Measurements from ENCODE around the gene INTS15. TPM values are rescaled to one million over a fixed set of nuclear protein-coding genes. Genes with fewer than 3 reads are reported as not detected.
A peak's percentile ranks its signal among the peaks of the same experiment; 100 is the strongest.

INTS15 gene
- total RNA-seq, 4 donors from 2014 or later, result 21.3 to 34.5 (median 29.7) TPM

DNA sequence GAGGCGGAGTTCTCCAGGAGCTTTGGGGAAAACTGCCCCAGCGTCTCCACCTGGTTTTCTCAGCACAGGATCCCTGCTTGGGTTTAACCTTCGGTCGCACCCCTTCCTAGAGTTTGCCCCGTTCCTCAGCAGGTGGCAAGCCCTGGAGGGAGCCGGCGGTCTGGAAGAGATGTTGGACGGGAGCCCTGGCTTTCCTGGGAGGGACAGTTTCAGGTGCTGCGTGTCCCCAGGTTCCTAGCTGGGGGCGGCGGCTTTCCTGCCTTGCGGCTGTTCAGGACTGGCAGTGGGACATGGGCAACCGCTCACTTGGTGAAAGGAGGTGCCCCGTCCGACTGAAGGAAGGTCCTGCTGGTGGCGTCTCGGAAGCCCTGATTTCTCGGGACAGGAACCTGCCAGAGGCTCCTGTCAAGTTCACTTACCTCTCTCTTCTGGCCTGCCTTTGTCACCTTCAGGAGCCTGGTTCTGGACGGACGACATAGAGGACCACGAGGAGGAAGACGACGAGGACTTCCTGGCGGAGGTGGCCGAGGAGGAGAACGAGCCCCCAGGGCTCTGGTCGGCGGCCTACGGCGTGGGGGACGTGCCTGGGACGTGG, 62.1 kb downstream of the INTS15 start:
- intact Hi-C loops (cut with DNase I; ENCODE audit: low total_unique reads), result no loop called here
- no peak overlapping the region for H3K4me3 ChIP-seq (ENCODE audit: low read depth, poor library complexity, severe bottlenecking)
- 96 to 97% methylated on average over 30 to 32 of the region's 32 CpGs for WGBS, 2 donors
- no peak for TF ChIP-seq POLR2A (IDR thresholded peaks at IDR 0.05)
- TF ChIP-seq, protein P1, sequence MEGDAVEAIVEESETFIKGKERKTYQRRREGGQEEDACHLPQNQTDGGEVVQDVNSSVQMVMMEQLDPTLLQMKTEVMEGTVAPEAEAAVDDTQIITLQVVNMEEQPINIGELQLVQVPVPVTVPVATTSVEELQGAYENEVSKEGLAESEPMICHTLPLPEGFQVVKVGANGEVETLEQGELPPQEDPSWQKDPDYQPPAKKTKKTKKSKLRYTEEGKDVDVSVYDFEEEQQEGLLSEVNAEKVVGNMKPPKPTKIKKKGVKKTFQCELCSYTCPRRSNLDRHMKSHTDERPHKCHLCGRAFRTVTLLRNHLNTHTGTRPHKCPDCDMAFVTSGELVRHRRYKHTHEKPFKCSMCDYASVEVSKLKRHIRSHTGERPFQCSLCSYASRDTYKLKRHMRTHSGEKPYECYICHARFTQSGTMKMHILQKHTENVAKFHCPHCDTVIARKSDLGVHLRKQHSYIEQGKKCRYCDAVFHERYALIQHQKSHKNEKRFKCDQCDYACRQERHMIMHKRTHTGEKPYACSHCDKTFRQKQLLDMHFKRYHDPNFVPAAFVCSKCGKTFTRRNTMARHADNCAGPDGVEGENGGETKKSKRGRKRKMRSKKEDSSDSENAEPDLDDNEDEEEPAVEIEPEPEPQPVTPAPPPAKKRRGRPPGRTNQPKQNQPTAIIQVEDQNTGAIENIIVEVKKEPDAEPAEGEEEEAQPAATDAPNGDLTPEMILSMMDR (IDR thresholded peaks at IDR 0.05), result no peak
- peak in 1 of 2 donors; percentile 82 for DNase-seq (ENCODE audit: low spot score in 2 of 2)

DNA sequence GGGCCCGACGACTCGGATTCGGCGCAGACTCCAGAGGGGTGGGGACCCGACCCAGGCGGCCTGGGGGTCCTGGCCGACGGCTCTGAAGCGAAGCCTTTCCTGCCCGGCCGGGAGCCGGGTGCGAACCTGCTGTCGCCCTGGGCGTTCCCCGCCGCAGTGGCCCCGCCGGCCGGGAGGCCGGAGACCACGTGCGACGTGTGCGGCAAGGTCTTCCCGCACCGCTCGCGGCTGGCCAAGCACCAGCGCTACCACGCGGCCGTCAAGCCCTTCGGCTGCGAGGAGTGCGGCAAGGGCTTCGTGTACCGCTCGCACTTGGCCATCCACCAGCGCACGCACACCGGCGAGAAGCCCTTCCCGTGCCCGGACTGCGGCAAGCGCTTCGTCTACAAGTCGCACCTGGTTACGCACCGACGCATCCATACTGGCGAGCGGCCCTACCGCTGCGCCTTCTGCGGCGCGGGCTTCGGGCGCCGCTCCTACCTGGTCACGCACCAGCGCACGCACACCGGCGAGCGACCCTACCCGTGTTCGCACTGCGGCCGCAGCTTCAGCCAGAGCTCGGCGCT, 62.7 kb downstream of the INTS15 start:
- no peak overlapping the region for H3K4me3 ChIP-seq (ENCODE audit: low read depth, poor library complexity, severe bottlenecking)
- no peak for TF ChIP-seq POLR2A (IDR thresholded peaks at IDR 0.05)
- TF ChIP-seq, protein P1 (IDR thresholded peaks at IDR 0.05), result no peak
- 97 to 98% methylated on average over 71 to 75 of the region's 75 CpGs for WGBS, 2 donors
- intact Hi-C loops (cut with DNase I; ENCODE audit: low total_unique reads), result no loop called here
- peak in 1 of 2 donors; percentile 69 for DNase-seq (ENCODE audit: low spot score in 2 of 2)

DNA sequence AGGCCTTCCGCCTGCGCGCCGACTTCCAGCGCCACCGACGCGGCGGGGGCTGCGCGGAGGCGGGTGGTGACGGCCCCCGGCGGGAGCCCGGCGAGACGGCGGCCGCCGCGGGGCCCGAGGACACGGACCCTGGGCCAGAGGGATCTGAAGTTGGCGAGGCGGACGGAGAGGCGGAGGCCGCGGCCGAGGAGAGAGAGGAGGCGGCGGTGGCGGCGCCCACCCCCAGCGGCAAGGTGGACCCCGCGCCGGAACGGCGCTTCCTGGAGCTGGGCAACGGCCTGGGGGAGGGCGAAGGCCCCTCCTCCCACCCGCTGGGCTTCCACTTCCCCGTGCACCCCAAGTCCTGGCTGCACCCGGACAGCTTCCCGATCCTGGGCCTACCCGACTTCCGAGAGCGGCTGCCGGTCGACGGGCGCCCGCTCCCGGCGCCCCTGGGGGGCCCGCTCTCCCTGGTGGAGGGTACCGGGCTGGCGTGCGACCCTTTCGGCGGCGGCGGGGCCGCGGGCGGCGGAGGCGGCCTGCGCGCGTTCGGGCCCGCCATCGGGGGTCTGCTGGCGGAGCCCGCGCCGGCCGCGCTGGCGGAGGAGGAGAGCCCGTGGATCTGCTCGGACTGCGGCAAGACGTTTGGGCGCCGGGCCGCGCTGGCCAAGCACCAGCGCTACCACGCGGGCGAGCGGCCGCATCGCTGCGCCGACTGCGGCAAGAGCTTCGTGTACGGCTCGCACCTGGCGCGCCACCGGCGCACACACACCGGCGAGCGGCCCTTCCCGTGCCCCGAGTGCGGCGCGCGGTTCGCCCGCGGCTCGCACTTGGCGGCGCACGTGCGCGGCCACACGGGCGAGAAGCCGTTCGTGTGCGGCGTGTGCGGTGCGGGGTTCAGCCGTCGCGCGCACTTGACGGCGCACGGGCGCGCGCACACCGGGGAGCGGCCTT, 63.5 kb downstream of the INTS15 start:
- H3K4me3 ChIP-seq (ENCODE audit: low read depth, poor library complexity, severe bottlenecking), result no peak overlapping the region
- peak in 1 of 2 donors; percentile 57 for DNase-seq (ENCODE audit: low spot score in 2 of 2)
- intact Hi-C loops (cut with DNase I; ENCODE audit: low total_unique reads), result no loop called here
- no peak for TF ChIP-seq POLR2A (IDR thresholded peaks at IDR 0.05)
- TF ChIP-seq, protein P1 (IDR thresholded peaks at IDR 0.05), result no peak
- WGBS, 2 donors, result 95 to 96% methylated on average over 133 to 136 of the region's 146 CpGs

DNA sequence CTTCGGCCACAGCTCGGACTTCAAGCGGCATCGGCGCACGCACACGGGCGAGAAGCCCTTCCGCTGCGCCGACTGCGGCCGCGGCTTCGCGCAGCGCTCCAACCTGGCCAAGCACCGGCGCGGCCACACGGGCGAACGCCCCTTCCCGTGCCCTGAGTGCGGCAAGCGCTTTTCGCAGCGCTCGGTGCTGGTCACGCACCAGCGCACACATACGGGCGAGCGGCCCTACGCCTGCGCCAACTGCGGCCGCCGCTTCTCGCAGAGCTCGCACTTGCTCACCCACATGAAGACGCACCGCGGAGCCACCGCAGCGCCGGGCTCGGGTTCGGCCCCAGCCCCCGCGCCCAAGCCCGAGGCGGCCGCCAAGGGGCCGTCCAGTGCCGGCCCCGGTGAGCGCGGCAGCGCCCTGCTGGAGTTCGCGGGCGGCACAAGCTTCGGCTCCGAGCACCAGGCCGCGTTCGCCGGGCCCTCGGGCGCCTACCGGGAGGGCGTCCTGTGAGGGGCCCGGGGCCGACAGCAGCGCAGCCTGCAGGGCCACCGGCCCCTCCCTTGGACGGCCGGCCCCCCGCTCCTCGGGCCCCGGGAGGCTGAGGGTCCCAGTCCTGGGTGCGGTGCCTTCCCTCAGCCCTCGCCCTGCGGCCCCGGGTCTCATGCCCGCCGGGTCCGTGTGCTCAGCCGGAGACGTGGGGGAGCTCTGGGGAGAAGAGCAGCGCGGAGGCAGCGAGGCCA, 64.5 kb downstream of the INTS15 start:
- intact Hi-C loops (cut with DNase I; ENCODE audit: low total_unique reads), result no loop called here

More for the DNA sequence above, 64.5 kb downstream of the INTS15 start:
- no peak overlapping the region for H3K4me3 ChIP-seq (ENCODE audit: low read depth, poor library complexity, severe bottlenecking)
- 94 to 95% methylated on average over 75 to 93 of the region's 94 CpGs for WGBS, 2 donors
- peak in 1 of 2 donors; percentile 59 for DNase-seq (ENCODE audit: low spot score in 2 of 2)
- no peak for TF ChIP-seq POLR2A (IDR thresholded peaks at IDR 0.05)
- TF ChIP-seq, protein P1 (IDR thresholded peaks at IDR 0.05), result no peak
